ENCODE results near the gene PIEZO2.

DNA sequence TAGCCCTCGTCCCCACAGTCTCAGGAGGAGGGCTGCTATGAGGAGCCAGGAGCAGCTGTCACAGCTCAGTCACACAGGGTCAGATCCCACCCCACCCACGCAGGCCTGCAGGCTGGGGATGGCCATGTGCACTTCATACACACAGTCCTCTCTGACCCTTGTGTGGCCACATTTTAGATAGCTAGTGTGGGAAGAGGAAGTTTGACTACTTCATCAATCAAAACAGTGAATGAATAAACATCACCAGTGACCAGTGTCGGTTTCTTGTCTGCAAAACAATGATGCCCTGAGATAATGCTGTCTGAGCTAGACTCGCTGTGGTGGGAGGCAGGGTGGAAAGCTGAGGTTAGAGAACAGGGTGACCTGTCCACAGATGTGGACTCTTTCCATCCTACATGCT is 107.1 kb downstream of the PIEZO2 start:
- TF ChIP-seq, protein P1, sequence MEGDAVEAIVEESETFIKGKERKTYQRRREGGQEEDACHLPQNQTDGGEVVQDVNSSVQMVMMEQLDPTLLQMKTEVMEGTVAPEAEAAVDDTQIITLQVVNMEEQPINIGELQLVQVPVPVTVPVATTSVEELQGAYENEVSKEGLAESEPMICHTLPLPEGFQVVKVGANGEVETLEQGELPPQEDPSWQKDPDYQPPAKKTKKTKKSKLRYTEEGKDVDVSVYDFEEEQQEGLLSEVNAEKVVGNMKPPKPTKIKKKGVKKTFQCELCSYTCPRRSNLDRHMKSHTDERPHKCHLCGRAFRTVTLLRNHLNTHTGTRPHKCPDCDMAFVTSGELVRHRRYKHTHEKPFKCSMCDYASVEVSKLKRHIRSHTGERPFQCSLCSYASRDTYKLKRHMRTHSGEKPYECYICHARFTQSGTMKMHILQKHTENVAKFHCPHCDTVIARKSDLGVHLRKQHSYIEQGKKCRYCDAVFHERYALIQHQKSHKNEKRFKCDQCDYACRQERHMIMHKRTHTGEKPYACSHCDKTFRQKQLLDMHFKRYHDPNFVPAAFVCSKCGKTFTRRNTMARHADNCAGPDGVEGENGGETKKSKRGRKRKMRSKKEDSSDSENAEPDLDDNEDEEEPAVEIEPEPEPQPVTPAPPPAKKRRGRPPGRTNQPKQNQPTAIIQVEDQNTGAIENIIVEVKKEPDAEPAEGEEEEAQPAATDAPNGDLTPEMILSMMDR (conservative IDR thresholded peaks at IDR 0.05; ENCODE audit: low read length), result no peak
- no peak for TF ChIP-seq EZH2phosphoT487 (IDR thresholded peaks at IDR 0.05; ENCODE audit: borderline replicate concordance)
